Stimulated activated CD8-positive, alpha-beta memory T cell treated with anti-CD3 and anti-CD28 coated beads, Interleukin-4, amount 100 ng/mL, for 4 hours (primary cell): ENCODE measurements around the gene ABCG2.
"Not testable (repeated sequence)": the region's sequence is repeated elsewhere in the genome, so short reads cannot be mapped to it uniquely, and the experiment has no call there.

Source experiments
- DNase-seq, 2 donors: peaks; one replicate each; pipeline ENCODE4 v3.0.0-alpha.2; 2020; ENCODE audit warnings: low read depth in 2 of 2, low spot score in 1 of 2

ABCG2 gene

GRCh38 chr4:88119943-88120342 lies 38.5 kb downstream of the ABCG2 start:
- DNase-seq: no peak

GRCh38 chr4:88115587-88115986 lies 42.9 kb downstream of the ABCG2 start:
- DNase-seq: no peak

GRCh38 chr4:88112856-88113255 lies 45.6 kb downstream of the ABCG2 start:
- DNase-seq: no peak

GRCh38 chr4:88110826-88111225 lies 47.6 kb downstream of the ABCG2 start:
- no peak for DNase-seq

- DNase-seq: no peak
Observed at GRCh38 chr4:88109123-88109881, 49.1 kb downstream of the ABCG2 start.

- no peak for DNase-seq
Observed at GRCh38 chr4:88108747-88109122, 49.7 kb downstream of the ABCG2 start.

- DNase-seq: not testable (repeated sequence)
Observed at GRCh38 chr4:88108108-88108465, 50.4 kb downstream of the ABCG2 start.

- DNase-seq: no peak
Observed at GRCh38 chr4:88107406-88108107, 50.9 kb downstream of the ABCG2 start.

GRCh38 chr4:88106205-88106604 lies 52.2 kb downstream of the ABCG2 start:
- no peak for DNase-seq

- DNase-seq: no peak
Observed at GRCh38 chr4:88104902-88105610, 53.4 kb downstream of the ABCG2 start.

GRCh38 chr4:88102026-88102425 lies 56.4 kb downstream of the ABCG2 start:
- no peak for DNase-seq

GRCh38 chr4:88101165-88101564 lies 57.3 kb downstream of the ABCG2 start:
- DNase-seq: no peak

GRCh38 chr4:88098993-88099752 lies 59.3 kb downstream of the ABCG2 start:
- DNase-seq: no peak

- DNase-seq: no peak
Observed at GRCh38 chr4:88097781-88098180, 60.7 kb downstream of the ABCG2 start.

- no peak for DNase-seq
Observed at GRCh38 chr4:88097301-88097700, 61.1 kb downstream of the ABCG2 start.

GRCh38 chr4:88093874-88094273 lies 64.6 kb downstream of the ABCG2 start:
- DNase-seq: no peak

- no peak for DNase-seq
Observed at GRCh38 chr4:88091378-88091777, 67.1 kb downstream of the ABCG2 start.

- no peak for DNase-seq
Observed at GRCh38 chr4:88090898-88091297, 67.5 kb downstream of the ABCG2 start.

GRCh38 chr4:88087004-88087403 lies 71.4 kb downstream of the ABCG2 start:
- no peak for DNase-seq

GRCh38 chr4:88080626-88081025 lies 77.8 kb downstream of the ABCG2 start:
- no peak for DNase-seq

- no peak for DNase-seq
Observed at GRCh38 chr4:88078579-88078978, 79.9 kb downstream of the ABCG2 start.
